Right lobe of liver (tissue), 6 donors: ENCODE results near the gene SH2D1B. TPM values are rescaled to one million over a fixed set of nuclear protein-coding genes. Genes with fewer than 3 reads are reported as not detected.
"Not testable (repeated sequence)": the region's sequence is repeated elsewhere in the genome, so short reads cannot be mapped to it uniquely, and the experiment has no call there.

Experiments used
- ATAC-seq, 4 donors: fragments of 200-7000 bp; cut with Tn5 transposase; one replicate each; pipeline ENCODE4 v1.9.1; 2020; ENCODE audit warnings: mild to moderate bottlenecking in 4 of 4, moderate library complexity in 4 of 4
- DNase-seq, 3 donors: peaks; one replicate each; pipeline ENCODE4 v3.0.0-alpha.2; 2020
- H3K27ac ChIP-seq, 3 donors: fragments of 200-600 bp; one replicate each; pipeline ENCODE4 v1.8.0; 2022
- H3K27me3 ChIP-seq, 2 donors: fragments of 200-600 bp; one replicate each; pipeline ENCODE4 v1.8.0; 2022
- H3K36me3 ChIP-seq, 4 donors: fragments of 200-600 bp; sonication (generic) in 1 of 4; one replicate each; pipeline versions ENCODE4 v1.5.1 to v1.8.0; 2017 to 2022; ENCODE audit warnings: control low read depth in 1 of 4
- H3K4me1 ChIP-seq, 4 donors: fragments of 200-600 bp; sonication (generic) in 1 of 4; one replicate each; pipeline versions ENCODE4 v1.5.1 to v1.8.0; 2017 to 2022; ENCODE audit warnings: control low read depth in 1 of 4
- H3K4me3 ChIP-seq, 3 donors: fragments of 200-600 bp; one replicate each; pipeline ENCODE4 v1.8.0; 2022
- H3K9me3 ChIP-seq, 4 donors: fragments of 200-600 bp; sonication (generic) in 1 of 4; one replicate each; pipeline versions ENCODE4 v1.5.1 to v1.8.0; 2017 to 2022; ENCODE audit warnings: control low read depth in 1 of 4
- CTCF ChIP-seq, 4 donors: fragments of 200-600 bp in 3 of 4; fragments of 450-650 bp in 1 of 4; IDR thresholded peaks; one replicate each; pipeline versions ENCODE4 v1.5.1 to v1.8.0; 2016 to 2022; ENCODE audit warnings: antibody characterized with exemption in 4 of 4, mild to moderate bottlenecking in 2 of 4
- POLR2A ChIP-seq: fragments of 450-650 bp; IDR thresholded peaks from one replicate; pipeline ENCODE4 v1.6.1; 2017; ENCODE audit warnings: antibody characterized with exemption, mild to moderate bottlenecking
- WGBS: methylation state at CpG from one replicate; pipeline ENCODE4 v1.1.6; 2018; ENCODE audit warnings: low coverage, low lambda C conversion rate; ENCODE audit not compliant: insufficient coverage; ENCODE audit errors: missing lambda C conversion rate; 5-methylcytosine and 5-hydroxymethylcytosine counted together
- intact Hi-C, 2 donors: fragments of 100-400 bp; cut with DNase I; formaldehyde crosslinking; loops; one replicate each; pipeline versions ENCODE4 v1.11.2 to v1.14.1; 2022
- long read RNA-seq: library from polyadenylated mRNA; unstranded; transcript quantifications from one replicate; pipeline ENCODE4 v2.0.0, GENCODE V29; 2019
- total RNA-seq, 6 experiments: library from RNA; depleted of rRNA in 2 of 6; stranded (reverse); fragments of >200 nt in 2 of 6; fragmentation: NEBNext Ultra II Directional in 3 of 6; extraction: Animal tissue kit (Norgen Biotek cat#: 25700) in 3 of 6; gene quantifications; one replicate each; pipeline versions ENCODE4 v1.1.0 to v1.2.4, GENCODE V29; 2016 to 2023
- donor health status: DM: no; HTN: yes; CAD: no.
- donor health status: DM: no; HTN: no; CAD: no.
- donor health status: DM: no; HTN: no; CAD: no.
- donor health status: DM: no; HTN: yes; CAD: no.
- donor health status: DM: no; HTN: yes; CAD: no.

The SH2D1B gene
- under 1 TPM in 3 of 6 experiments, not detected in 3; 0.17 to 0.60 (median 0.31) TPM for total RNA-seq
- long read RNA-seq = 0 reads

- TF ChIP-seq CTCF (IDR thresholded peaks at IDR 0.05) = no peak
- TF ChIP-seq POLR2A = no peak
- ATAC-seq (no peak), DNase-seq (no peak)
- intact Hi-C loops = no loop called here
- no peaks in the 10 kb centered on the region for H3K36me3 ChIP-seq
- 52% methylated on average over 2 of the region's 3 CpGs for WGBS
- H3K27ac ChIP-seq = no peak within 1 kb of the TSS
- no peaks in the 10 kb centered on the region for H3K27me3 ChIP-seq
- no peak within 1 kb of the TSS for H3K4me3 ChIP-seq
- H3K4me1 ChIP-seq = no peaks in the 10 kb centered on the region
- H3K9me3 ChIP-seq = no peaks in the 10 kb centered on the region
These were observed at the start of gene SH2D1B for GRCh38 chr1:162412002-162412401. Gene SH2D1B, minus strand, starts transcription at chr1:162412136. Its CDS starts 120 bp downstream, at chr1:162412016.

- H3K27me3 ChIP-seq = no peaks in the 10 kb centered on the region
- no peak for TF ChIP-seq CTCF (IDR thresholded peaks at IDR 0.05)
- TF ChIP-seq POLR2A = no peak
These were observed 46.3 kb upstream of the SH2D1B start for GRCh38 chr1:162458236-162458635.

GRCh38 chr1:162456323-162456722 lies 44.4 kb upstream of the SH2D1B start:
- 74% methylated on average over 4 of the region's 4 CpGs for WGBS
- no peak for DNase-seq
- Histone ChIP-seq H3K27ac (no peak overlapping the region), H3K36me3 (no peaks in the 10 kb centered on the region), H3K9me3 (no peaks in the 10 kb centered on the region), H3K4me1 (no peaks in the 10 kb centered on the region), H3K4me3 (no peak overlapping the region), H3K27me3 (no peaks in the 10 kb centered on the region)
- no peak for TF ChIP-seq POLR2A
- no peak for TF ChIP-seq CTCF (IDR thresholded peaks at IDR 0.05)
- intact Hi-C loops = no loop called here
- ATAC-seq = no peak

More at GRCh38 chr1:162458236-162458635, 46.3 kb upstream of the SH2D1B start:
- 85% methylated on average over 5 of the region's 5 CpGs for WGBS
- H3K27ac ChIP-seq = no peak overlapping the region
- no peak for ATAC-seq
- no peaks in the 10 kb centered on the region for H3K4me1 ChIP-seq
- no peaks in the 10 kb centered on the region for H3K36me3 ChIP-seq
- no peak for DNase-seq
- no peaks in the 10 kb centered on the region for H3K9me3 ChIP-seq
- intact Hi-C loops = no loop called here
- no peak overlapping the region for H3K4me3 ChIP-seq

GRCh38 chr1:162454361-162454760 lies 42.4 kb upstream of the SH2D1B start:
- H3K27me3 ChIP-seq, H3K27ac ChIP-seq, H3K4me3 ChIP-seq, H3K9me3 ChIP-seq, ATAC-seq, H3K36me3 ChIP-seq, DNase-seq, intact Hi-C loops, H3K4me1 ChIP-seq: not testable (repeated sequence)
- WGBS = 100% methylated on average over 1 of the region's 3 CpGs

GRCh38 chr1:162446946-162447345 lies 35.0 kb upstream of the SH2D1B start:
- no peaks in the 10 kb centered on the region for H3K4me1 ChIP-seq
- H3K9me3 ChIP-seq = no peaks in the 10 kb centered on the region
- no peaks in the 10 kb centered on the region for H3K36me3 ChIP-seq
- no peak for ATAC-seq
- TF ChIP-seq CTCF (IDR thresholded peaks at IDR 0.05) = no peak
- no peak for TF ChIP-seq POLR2A
- 75% methylated on average over 2 of the region's 2 CpGs for whole genome bisulfite sequencing
- no peak overlapping the region for H3K27ac ChIP-seq
- H3K27me3 ChIP-seq = no peaks in the 10 kb centered on the region
- intact Hi-C loops = no loop called here
- H3K4me3 ChIP-seq = no peak overlapping the region
- no peak for DNase-seq
